Stimulated activated CD4-positive, alpha-beta T cell treated with anti-CD3 and anti-CD28 coated beads, TNF-alpha, amount 100 ng/mL, for 4 hours (primary cell): ENCODE measurements around the gene ABLIM3.
"Not testable (repeated sequence)": the region's sequence is repeated elsewhere in the genome, so short reads cannot be mapped to it uniquely, and the experiment has no call there.

Source experiments
- DNase-seq, 3 experiments: peaks; one replicate each; pipeline ENCODE4 v3.0.0-alpha.2; 2020; ENCODE audit warnings: low read depth in 3 of 3

ABLIM3 gene

GRCh38 chr5:149257889-149258705 lies 116.8 kb downstream of the ABLIM3 start:
- no peak for DNase-seq

GRCh38 chr5:149260761-149261160 lies 119.5 kb downstream of the ABLIM3 start:
- DNase-seq, result no peak

- no peak for DNase-seq
These were observed 120.0 kb downstream of the ABLIM3 start for GRCh38 chr5:149261246-149261645.

- DNase-seq, result no peak
These were observed 121.0 kb downstream of the ABLIM3 start for GRCh38 chr5:149262315-149262714.

GRCh38 chr5:149264439-149265067 lies 123.3 kb downstream of the ABLIM3 start:
- peak in 2 of 3 experiments; percentile 20 to 30 for DNase-seq

GRCh38 chr5:149265068-149265465 lies 123.8 kb downstream of the ABLIM3 start:
- DNase-seq, result no peak

DNA sequence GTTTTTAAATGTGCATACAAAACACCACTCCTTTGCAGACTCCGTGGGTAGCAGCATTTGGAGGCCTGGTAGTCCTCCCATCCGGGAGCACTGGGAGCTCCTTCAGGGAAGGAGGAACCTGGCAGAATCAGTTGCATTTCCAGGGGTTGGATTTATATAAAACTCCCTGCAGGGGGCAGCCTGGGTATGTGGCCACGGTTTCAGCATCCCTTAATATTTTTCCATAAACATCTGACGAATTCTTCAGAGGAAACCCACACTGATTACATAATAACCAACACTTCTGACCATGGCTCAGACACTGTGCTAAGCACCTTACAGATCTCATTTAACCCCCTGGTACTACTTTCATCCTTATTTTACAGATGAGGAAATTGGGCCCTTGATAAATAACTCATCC lies 124.3 kb downstream of the ABLIM3 start:
- DNase-seq, result no peak

GRCh38 chr5:149267241-149267973 lies 126.1 kb downstream of the ABLIM3 start:
- DNase-seq, result no peak

DNA sequence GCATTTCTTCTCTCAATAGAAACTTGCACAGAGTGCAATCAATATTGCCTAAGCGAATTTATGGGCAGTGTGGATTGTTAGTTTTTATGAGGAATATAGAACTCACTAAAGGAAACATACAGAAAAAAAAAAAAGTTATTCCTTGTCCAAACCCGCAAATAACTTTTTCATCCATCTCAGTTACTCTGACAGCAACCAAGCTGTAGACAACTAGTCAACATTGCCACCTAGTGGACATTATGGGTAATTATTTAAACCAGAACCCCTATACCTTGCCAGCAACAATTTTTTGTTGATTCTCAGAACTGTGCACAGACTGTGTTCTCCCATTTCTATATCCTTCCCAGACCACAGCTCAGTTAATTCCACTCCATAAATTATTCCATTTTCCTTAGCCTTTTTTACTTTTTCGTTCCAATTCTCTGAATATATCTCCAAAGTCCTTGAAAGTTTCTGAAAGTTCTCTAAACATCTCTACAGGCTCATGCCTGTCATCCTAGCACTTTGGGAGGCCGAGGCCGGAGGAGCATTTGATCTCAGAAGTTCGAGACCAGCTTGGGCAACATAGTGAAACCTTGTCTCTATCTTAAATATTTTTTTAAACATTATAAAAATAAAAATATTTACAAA lies 127.8 kb downstream of the ABLIM3 start:
- DNase-seq, result no peak

GRCh38 chr5:149271195-149271715 lies 130.0 kb downstream of the ABLIM3 start:
- DNase-seq, result no peak

GRCh38 chr5:149271716-149272563 lies 130.6 kb downstream of the ABLIM3 start, which contains the start of gene AFAP1L1:
Gene AFAP1L1, plus strand, starts transcription at chr5:149271859. Its CDS starts 110 bp downstream, at chr5:149271969.
- DNase-seq, result no peak

- DNase-seq, result not testable (repeated sequence)
These were observed 131.5 kb downstream of the ABLIM3 start for GRCh38 chr5:149272781-149273180.

- no peak for DNase-seq
These were observed 131.9 kb downstream of the ABLIM3 start for GRCh38 chr5:149273237-149273636.

- no peak for DNase-seq
These were observed 132.7 kb downstream of the ABLIM3 start for GRCh38 chr5:149273950-149274349.

- DNase-seq, result no peak
These were observed 133.6 kb downstream of the ABLIM3 start for GRCh38 chr5:149274939-149275338.

DNA sequence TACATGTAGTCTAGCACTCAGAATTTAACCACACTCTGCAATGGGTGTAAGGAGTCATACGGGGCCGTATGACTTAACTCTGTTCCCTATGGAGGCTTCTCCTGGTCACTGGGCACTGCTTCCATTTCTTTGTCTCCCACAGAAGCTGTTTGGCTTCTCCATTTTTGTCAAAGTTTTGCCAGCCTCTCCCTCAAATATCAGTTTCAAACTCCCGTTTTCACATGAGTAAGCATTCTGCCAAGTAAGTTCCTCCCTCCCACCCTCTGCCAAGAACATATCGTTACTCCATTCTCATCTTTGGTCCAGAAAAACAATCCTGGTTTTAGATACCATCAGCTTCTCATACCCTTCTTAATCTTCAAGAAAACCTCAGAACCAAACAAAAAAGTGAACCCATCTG lies 136.5 kb downstream of the ABLIM3 start:
- DNase-seq, result no peak

DNA sequence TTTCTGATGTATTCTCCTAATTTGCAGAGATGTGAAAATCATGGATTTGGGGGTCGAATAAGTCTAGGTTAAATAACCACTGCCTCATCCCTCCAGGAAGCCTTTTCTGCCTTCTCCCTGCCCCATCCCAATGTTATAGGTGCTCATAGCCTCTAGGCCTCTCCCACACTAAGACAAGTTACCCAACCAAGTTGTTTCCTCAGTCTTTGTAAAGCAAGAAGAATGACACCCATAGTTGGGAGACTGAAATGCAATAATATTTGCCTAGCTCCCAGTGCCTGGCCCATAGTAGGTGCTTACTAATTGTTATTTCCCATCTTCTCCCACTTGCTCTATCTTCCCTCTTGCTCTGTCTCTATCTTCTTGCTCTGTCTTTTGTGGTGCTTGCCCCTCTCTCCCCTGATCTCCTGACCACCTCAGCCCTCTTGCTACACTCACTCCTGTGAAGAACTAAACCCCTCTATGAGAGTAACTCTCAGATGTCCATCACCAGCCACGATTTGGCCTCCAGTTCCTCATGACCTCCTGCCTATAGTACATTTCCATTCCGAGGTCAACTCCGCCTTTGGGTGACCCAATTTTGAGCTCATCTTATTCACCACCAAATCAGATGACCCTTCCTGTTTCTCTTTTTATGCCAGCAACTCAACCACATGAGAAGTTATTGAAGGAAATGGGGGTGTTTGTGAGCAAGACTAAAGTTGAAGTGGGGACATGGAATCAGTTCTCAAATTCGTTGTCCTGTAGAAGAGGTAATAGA lies 137.3 kb downstream of the ABLIM3 start:
- no peak for DNase-seq

DNA sequence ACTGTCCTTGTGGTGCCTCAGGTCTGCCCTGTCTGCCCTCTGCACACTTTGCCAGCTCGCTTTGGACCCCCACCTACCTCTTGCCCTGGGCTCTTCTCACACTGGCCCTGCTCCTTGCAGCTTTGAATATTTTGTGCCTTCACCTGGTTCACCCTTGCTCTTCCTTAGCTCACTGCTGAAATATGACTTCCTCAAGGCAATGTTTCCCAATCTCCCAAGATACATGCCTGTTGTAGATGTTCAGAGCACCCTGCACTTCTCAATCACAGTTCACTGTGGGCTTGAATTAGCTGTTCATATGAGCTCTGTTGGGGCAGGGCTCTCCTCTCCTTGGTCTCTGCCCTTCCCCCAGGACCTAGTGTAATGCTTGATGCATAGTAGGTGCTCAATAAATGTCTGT lies 138.4 kb downstream of the ABLIM3 start:
- DNase-seq, result no peak

- no peak for DNase-seq
These were observed 138.8 kb downstream of the ABLIM3 start for GRCh38 chr5:149280124-149280523.

GRCh38 chr5:149280802-149281201 lies 139.5 kb downstream of the ABLIM3 start:
- no peak for DNase-seq
